Measurements from ENCODE around the gene IBSP. TPM values are rescaled to one million over a fixed set of nuclear protein-coding genes. Genes with fewer than 3 reads are reported as not detected.
A peak's percentile ranks its signal among the peaks of the same experiment; 100 is the strongest.

Gene IBSP
- total RNA-seq, 1 donor from 2014 or later = not detected

GRCh38 chr4:87838890-87839591 lies 39.7 kb downstream of the IBSP start:
- DNase-seq (ENCODE audit: low spot score) = no peak

GRCh38 chr4:87839592-87839946 lies 40.2 kb downstream of the IBSP start:
- DNase-seq (ENCODE audit: low spot score) = no peak

DNA sequence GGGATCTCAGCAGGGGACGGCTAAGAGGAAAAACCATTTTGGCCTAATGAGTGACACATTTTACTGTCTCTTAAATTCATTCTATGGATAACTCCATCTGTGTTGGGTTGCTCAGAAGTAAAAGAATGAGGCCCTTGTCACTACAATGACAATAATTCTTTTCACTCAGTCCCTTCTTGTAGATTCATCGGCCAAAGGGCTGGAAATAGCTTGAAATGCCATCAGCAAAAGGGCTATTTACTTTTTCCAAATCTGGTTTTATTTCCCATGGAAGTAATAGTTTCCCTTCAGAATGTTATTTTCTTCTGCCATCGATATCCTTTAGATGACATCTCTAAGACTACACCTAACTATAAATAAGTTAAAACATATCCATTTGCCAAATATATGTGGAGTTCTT lies 40.8 kb downstream of the IBSP start:
- DNase-seq (ENCODE audit: low spot score) = no peak

DNA sequence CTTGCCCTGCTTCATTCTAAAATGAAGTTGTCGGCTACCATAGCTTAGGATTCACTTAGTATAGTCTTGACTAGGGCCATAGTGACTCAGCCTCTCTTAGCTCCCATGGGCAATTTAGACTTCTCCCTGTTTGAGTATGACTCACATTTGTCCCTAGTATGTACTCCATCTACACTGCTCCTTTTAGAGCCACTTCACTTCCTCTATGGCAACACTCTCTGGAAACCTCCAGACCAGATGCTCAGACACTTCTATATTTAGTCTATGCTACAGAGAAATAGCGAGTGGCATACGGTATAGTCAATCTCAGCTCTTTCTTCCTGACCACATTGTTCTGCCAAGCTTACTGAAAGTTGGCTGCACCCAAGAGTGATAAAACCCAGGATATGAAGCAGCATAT lies 44.6 kb downstream of the IBSP start:
- no peak for DNase-seq (ENCODE audit: low spot score)

- DNase-seq (ENCODE audit: low spot score) = no peak
These were observed 45.1 kb downstream of the IBSP start for GRCh38 chr4:87844452-87844851.

GRCh38 chr4:87846226-87846625 lies 46.9 kb downstream of the IBSP start:
- no peak for DNase-seq (ENCODE audit: low spot score)

DNA sequence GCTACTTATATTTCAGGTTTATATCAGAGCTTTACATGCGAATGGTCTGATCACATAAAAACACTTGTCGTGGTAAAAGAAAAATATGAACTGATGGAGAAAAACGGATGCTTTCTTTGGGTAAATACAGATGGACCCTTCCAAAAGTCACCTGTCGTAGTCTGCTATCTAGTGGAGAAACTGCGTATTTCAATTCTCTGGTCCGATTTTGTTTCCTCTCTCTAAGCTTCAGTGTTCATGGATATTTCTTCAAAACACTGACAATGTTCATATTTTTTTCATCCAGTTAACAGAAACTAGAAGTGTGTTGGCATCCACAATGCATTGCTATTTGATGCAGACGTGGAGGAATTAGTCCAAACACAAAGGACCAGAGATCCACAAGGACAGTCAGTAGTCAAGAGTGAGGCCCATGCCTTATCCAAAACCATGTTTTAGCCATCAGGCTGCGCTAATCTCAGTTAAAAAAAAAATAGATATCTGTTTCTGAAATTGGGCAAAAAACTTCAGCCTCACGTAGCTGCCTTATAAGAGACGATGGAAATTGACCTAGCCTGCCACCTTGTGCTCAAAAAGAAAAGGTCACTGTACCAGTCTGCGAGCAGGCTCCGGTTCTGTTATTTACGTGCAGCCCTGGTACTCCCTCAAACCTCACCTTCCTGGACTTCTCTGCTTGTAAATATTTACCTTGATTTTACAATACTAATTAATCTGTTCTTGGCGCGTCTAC lies 49.4 kb downstream of the IBSP start:
- DNase-seq (ENCODE audit: low spot score) = peak; percentile 60

DNA sequence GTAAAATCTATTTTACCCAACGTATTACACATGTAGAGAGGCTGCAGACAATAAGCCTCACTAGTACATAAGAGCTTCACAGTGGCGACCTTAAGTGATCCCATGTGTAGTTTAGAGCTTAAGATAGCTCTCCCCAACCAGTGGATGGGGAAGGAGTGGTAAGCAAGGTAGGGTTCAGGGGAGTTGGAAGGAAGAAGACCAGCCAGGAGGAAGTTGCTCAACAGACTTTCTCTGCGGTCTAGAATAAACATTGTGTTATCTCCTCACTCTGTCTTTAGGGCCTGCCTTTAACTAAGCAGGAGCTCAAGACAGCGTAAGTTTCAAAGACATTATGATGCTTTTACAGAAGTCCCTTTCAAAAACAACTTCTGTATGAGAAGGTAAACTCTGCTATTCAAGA lies 50.3 kb downstream of the IBSP start:
- no peak for DNase-seq (ENCODE audit: low spot score)

- DNase-seq (ENCODE audit: low spot score) = no peak
These were observed 52.0 kb downstream of the IBSP start for GRCh38 chr4:87851332-87851731.

- no peak for DNase-seq (ENCODE audit: low spot score)
These were observed 52.6 kb downstream of the IBSP start for GRCh38 chr4:87851953-87852352.

- no peak for DNase-seq (ENCODE audit: low spot score)
These were observed 53.8 kb downstream of the IBSP start for GRCh38 chr4:87853108-87853507.

DNA sequence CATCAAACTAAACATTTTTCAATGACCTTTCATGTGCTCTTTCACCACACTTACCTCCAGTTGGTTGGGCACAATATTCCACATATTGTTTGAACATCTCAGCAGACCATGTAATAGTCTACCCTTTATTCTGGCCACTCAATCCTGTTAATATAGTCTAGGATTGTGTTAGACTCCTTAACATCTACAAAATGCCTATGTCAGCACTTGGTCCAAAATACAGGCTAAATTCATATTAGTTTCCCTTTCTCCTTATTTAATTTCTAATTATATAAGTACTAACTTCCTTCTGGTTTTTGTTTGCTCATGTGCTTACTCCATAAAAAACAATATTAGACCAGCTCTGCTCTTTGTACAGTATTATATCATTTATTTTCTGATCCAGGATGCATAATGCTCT lies 54.5 kb downstream of the IBSP start:
- no peak for DNase-seq (ENCODE audit: low spot score)

DNA sequence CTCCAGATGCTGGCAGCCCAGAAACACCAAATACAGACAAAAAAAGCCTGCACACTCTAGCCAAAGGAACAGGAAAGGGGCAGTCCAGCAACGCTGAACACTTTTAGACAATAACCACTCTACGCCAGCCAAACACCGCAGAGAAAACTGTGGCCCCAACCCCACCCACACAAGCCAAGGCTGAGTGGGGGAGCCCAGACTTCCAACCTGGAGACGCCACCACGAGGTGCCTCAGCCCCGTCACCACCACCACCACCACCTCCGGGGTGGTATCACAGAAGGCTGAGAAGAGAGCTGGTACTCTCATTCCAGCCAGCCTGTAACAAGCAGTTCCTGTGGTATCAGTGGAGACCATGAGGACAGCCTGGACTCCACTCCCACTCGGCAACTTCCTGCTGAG lies 56.2 kb downstream of the IBSP start:
- DNase-seq (ENCODE audit: low spot score) = no peak

DNA sequence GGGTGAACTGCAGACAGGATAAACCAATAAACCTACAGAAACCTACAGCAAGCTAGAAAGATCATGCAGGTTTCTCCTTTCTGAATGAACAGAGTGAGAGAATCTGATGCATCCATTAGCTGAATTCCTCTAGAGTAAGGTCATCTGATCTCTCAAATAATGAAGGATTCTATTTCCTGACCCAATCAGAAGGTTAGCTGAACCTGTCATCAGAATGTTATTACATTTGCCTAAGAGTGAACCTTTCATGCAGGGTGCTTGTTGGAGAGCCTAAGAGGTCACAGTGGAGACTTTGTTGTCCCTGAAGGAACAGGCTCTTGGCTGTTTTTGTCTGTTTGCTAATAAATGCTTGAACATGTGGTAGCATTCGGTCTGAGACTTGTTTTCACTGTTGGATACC lies 57.5 kb downstream of the IBSP start:
- DNase-seq (ENCODE audit: low spot score) = no peak

- DNase-seq (ENCODE audit: low spot score) = no peak
These were observed 58.4 kb downstream of the IBSP start for GRCh38 chr4:87857789-87858188.

Other genes with a start within 250 kb of the IBSP start
- not detected for gene DSPP, start 191.0 kb upstream of the IBSP start, total RNA-seq
- not detected for gene DMP1, start 149.3 kb upstream of the IBSP start, total RNA-seq
- gene MEPE, start 33.4 kb downstream of the IBSP start, total RNA-seq = not detected
- 11.3 TPM for gene SPP1, start 176.2 kb downstream of the IBSP start, total RNA-seq
- 37.0 TPM for gene PKD2, start 208.1 kb downstream of the IBSP start, total RNA-seq